ENCODE data around the gene TTC31. TPM values are rescaled to one million over a fixed set of nuclear protein-coding genes. Genes with fewer than 3 reads are reported as not detected.

Gene TTC31
- total RNA-seq, 1 donor from 2014 or later: 9.4 TPM

- DNase-seq (no peak), ATAC-seq (no peak)
- intact Hi-C loops (cut with micrococcal nuclease): loop anchor here (5.0 kb wide), 1 partner anchor 86 kb away; no protein-coding TSS in a partner anchor
Measured at GRCh38 chr2:74501335-74502071, 18.6 kb downstream of the TTC31 start.

GRCh38 chr2:74502147-74502719, 19.4 kb downstream of the TTC31 start:
- DNase-seq (peak; percentile 37), ATAC-seq (peak; percentile 7)
- intact Hi-C loops (cut with micrococcal nuclease): loop anchor here (5.0 kb wide), 1 partner anchor 85 kb away; no protein-coding TSS in a partner anchor

GRCh38 chr2:74502720-74503505, 20.0 kb downstream of the TTC31 start:
- intact Hi-C loops (cut with micrococcal nuclease): loop anchor here (5.0 kb wide), 1 partner anchor 84 kb away; no protein-coding TSS in a partner anchor
- peak; percentile 73 for ATAC-seq
- DNase-seq: peak; percentile 90

- intact Hi-C loops (cut with micrococcal nuclease): loop anchor here (5.0 kb wide), 1 partner anchor 84 kb away; no protein-coding TSS in a partner anchor
- ATAC-seq (no peak), DNase-seq (no peak)
Measured at GRCh38 chr2:74503506-74504475, 20.9 kb downstream of the TTC31 start.

GRCh38 chr2:74504591-74504990, 21.7 kb downstream of the TTC31 start:
- DNase-seq (no peak), ATAC-seq (no peak)
- intact Hi-C loops (cut with micrococcal nuclease): loop anchor here (5.0 kb wide), 1 partner anchor 83 kb away; no protein-coding TSS in a partner anchor

- no peak for DNase-seq
- intact Hi-C loops (cut with micrococcal nuclease): no loop called here
- no peak for ATAC-seq
Measured at GRCh38 chr2:74505448-74506246, 22.8 kb downstream of the TTC31 start.

GRCh38 chr2:74507145-74507925, 24.5 kb downstream of the TTC31 start, which contains the start of gene PCGF1:
Gene PCGF1, minus strand, starts transcription at chr2:74507695. Its CDS starts 27 bp downstream, at chr2:74507668.
- intact Hi-C loops (cut with micrococcal nuclease): no loop called here
- peak; percentile 94 for ATAC-seq
- peak; percentile 100 for DNase-seq

GRCh38 chr2:74507926-74508520, 25.1 kb downstream of the TTC31 start:
- ATAC-seq (peak; percentile 5), DNase-seq (no peak)
- intact Hi-C loops (cut with micrococcal nuclease): no loop called here

- ATAC-seq (no peak), DNase-seq (no peak)
- intact Hi-C loops (cut with micrococcal nuclease): no loop called here
Measured at GRCh38 chr2:74510272-74510671, 27.4 kb downstream of the TTC31 start.

GRCh38 chr2:74511104-74511989, 28.5 kb downstream of the TTC31 start:
- intact Hi-C loops (cut with micrococcal nuclease): no loop called here
- DNase-seq (no peak), ATAC-seq (no peak)

GRCh38 chr2:74512744-74513604, 30.1 kb downstream of the TTC31 start:
- intact Hi-C loops (cut with micrococcal nuclease): no loop called here
- no peak for DNase-seq
- ATAC-seq: no peak

- intact Hi-C loops (cut with micrococcal nuclease): no loop called here
- ATAC-seq (no peak), DNase-seq (no peak)
Measured at GRCh38 chr2:74513605-74514367, 30.9 kb downstream of the TTC31 start.

- DNase-seq: no peak
- no peak for ATAC-seq
- intact Hi-C loops (cut with micrococcal nuclease): no loop called here
Measured at GRCh38 chr2:74514368-74515270, 31.7 kb downstream of the TTC31 start, which contains the start of gene TLX2. Gene TLX2, plus strand, starts transcription at chr2:74514450. Its CDS starts 357 bp downstream, at chr2:74514807.

All from left ventricle myocardium superior (tissue), 1 donor.